Activated CD8-positive, alpha-beta memory T cell treated with anti-CD3 and anti-CD28 coated beads, Interleukin-2, amount 50 U/mL, for 1 hour (primary cell): Measurements from ENCODE around the gene SSBP4.
A peak's percentile ranks its signal among the peaks of the same experiment; 100 is the strongest.
"Not testable (repeated sequence)": the region's sequence is repeated elsewhere in the genome, so short reads cannot be mapped to it uniquely, and the experiment has no call there.

Experiments used
- DNase-seq: peaks from one replicate; pipeline ENCODE4 v3.0.0-alpha.2; 2020; ENCODE audit errors: extremely low read depth

The SSBP4 gene

GRCh38 chr19:18393836-18394235, 25.4 kb upstream of the SSBP4 start:
- DNase-seq: no peak

- DNase-seq: no peak
These were observed 22.5 kb upstream of the SSBP4 start for GRCh38 chr19:18396471-18397241.

- no peak for DNase-seq
These were observed 21.7 kb upstream of the SSBP4 start, which contains the start of gene LRRC25 for GRCh38 chr19:18397242-18398202. LRRC25 (minus strand) TSS chr19:18397622; CDS start chr19:18396963, 659 bp downstream.

- no peak for DNase-seq
These were observed 20.2 kb upstream of the SSBP4 start for GRCh38 chr19:18399008-18399407.

- no peak for DNase-seq
These were observed 17.6 kb upstream of the SSBP4 start for GRCh38 chr19:18401580-18402112.

- not testable (repeated sequence) for DNase-seq
These were observed 16.5 kb upstream of the SSBP4 start for GRCh38 chr19:18402455-18403248.

GRCh38 chr19:18405754-18406153, 13.4 kb upstream of the SSBP4 start:
- not testable (repeated sequence) for DNase-seq

- no peak for DNase-seq
These were observed 12.4 kb upstream of the SSBP4 start for GRCh38 chr19:18406749-18407148.

GRCh38 chr19:18408053-18408476, 11.1 kb upstream of the SSBP4 start:
- no peak for DNase-seq

- DNase-seq: no peak
These were observed 6.5 kb upstream of the SSBP4 start for GRCh38 chr19:18412610-18413239.

GRCh38 chr19:18414504-18415177, 4.6 kb upstream of the SSBP4 start:
- no peak for DNase-seq

GRCh38 chr19:18415178-18415867, 3.9 kb upstream of the SSBP4 start:
- no peak for DNase-seq

GRCh38 chr19:18416778-18417249, 2.4 kb upstream of the SSBP4 start:
- peak; percentile 33 for DNase-seq

- DNase-seq: no peak
These were observed 1.8 kb upstream of the SSBP4 start for GRCh38 chr19:18417250-18418028.

- no peak for DNase-seq
These were observed 1.1 kb upstream of the SSBP4 start for GRCh38 chr19:18418029-18418482.

- no peak for DNase-seq
These were observed 559 bp upstream of the SSBP4 start for GRCh38 chr19:18418483-18419194.

GRCh38 chr19:18419699-18420460, 682 bp downstream of the SSBP4 start:
- DNase-seq: no peak
